Stimulated activated CD4-positive, alpha-beta T cell treated with anti-CD3 and anti-CD28 coated beads, TNF-alpha, amount 100 ng/mL, for 48 hours (primary cell): ENCODE results near the gene NKAIN2.

Experiments used
- DNase-seq, 3 donors: peaks; one replicate each; pipeline ENCODE4 v3.0.0-alpha.2; 2020; ENCODE audit warnings: low read depth in 3 of 3

NKAIN2 gene

DNA sequence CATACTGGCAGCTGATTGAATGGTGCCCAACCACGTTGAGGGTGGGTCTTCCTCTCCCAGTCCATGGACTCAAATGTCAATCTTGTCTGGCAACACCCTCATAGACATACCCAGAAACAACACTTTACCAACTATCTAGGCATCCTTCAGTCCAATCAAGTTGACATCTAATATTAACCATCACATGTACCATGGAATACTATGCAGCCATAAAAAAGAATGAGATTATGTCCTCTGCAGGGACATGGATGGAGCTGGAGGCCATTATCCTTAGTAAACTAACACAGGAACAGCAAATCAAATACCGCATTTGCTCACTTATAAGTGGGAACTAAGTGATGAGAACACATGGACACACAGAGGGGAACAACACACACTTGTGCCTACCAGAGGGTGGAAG lies 951.7 kb downstream of the NKAIN2 start:
- no peak for DNase-seq

DNA sequence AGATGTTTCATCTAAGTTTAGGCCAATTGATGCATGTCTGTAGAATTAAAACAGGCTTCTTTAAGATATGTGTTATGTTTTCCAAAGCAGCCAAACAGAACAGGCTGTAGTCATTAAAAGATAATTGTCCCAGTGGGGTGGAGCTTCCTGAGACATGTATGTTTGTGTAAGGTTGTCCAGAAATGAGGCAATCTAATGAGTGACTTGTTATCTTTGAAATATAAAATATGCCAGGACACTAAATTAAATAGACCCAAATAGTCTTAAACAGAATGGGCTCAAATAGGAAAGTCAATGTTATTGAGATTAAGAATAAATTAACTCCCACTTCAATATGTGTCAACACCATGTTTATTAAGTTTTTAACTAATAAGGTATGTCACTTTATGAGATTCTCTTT lies 953.9 kb downstream of the NKAIN2 start:
- no peak for DNase-seq

DNA sequence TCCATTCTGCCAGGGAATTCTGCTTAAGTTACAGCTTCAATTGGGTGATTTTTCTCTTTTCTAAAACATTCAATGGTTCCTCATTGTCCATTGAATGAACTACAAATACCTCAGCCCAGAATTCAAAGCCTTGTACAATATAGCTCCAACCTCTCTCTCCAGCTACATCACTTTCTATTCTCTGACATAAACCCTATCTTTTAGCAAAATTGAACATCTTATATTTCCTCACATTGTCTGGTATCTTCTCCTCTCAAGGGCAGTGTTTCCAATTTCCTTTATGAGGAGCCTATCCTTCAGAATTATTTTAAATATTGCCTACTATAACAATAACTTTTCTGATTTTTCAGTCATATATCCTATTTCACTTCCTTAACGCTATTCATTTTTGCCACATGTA lies 955.0 kb downstream of the NKAIN2 start:
- DNase-seq: no peak

DNA sequence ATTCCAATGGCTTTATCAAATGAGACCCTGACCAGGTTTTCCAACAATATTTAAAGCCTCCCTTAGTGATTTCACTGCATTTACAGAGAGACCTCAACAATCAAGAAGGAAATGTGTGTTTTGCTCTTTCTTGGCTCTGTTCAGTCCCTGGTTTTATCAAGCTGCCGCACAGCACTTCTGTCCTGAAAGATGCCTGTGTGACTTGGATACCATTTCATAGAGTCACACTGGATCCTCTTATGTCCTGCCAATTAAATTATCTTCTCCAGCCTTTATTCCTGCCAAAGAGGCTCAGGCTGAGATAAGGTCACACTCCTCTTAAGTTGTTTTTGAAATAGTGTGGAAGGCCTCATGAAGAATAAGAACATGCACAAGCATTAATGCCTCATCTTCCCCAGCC lies 961.6 kb downstream of the NKAIN2 start:
- DNase-seq: no peak

DNA sequence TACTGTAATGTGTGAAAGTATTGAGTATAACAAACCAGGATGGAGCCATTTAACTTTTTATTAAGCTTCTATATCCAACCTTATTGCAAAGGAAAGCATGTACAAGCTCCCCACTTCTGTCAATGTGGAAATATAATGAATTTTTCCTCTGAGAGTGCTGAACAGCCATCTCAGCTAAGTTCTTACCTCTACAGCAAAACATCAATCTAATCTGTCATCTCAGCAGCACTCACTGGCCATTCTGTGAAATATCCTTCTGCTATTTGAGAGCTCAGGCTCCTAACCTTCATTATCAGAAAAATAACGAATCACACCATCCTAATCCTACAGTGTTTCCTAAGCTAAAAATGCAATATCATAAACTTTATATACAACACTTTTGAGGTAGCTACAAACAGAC lies 964.6 kb downstream of the NKAIN2 start:
- no peak for DNase-seq

DNA sequence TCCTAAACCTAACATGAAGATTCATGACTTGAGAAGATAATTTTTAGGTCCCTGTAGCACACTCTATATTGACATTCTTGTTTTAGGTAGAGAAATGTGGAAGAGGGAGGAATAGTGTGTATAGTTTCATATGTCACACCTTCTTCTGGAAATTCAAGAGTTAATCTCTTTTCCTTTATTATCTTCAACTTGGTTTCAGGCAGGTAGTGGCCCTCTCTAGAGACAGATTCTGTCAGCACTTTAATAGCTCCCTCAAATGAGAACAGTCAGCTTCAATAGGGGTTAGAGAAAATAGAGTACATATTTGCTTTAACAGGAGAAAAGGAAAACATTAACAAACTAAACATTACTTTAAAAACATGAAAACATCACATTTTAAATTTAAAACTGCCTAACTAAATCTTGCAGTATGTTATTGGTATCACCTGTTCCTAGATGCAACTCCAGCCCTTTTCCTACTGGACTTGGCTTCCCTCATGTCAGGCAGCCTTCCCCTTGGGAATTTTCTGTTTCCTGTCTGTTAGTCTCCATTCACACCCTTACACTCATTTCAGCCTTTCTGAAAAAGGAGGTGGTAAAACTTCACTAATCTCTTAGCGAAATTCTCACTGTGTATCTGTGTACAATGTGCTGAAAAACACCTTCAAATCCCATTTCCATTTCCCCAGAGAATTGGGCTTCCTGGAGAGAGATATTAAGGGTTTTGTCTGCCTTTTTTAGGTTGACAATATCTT lies 966.3 kb downstream of the NKAIN2 start:
- DNase-seq: no peak

DNA sequence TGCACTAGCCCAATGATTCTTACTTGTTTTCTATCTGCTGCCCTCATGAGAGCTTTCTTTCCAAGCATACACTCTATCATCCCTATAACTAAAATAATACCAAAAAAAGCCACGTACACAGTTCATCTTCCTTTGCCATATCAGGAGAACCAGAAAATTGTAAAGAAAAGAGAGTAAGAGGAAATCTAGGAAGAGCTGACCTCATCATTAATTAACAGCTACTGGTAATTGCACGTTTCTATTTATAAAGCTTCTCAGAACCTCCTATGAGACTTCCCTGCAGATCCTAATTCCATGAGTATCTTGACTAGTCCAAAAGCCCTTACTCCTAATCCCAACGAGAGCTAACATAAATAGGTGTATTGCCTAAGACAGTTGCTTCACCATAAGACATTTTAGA lies 967.1 kb downstream of the NKAIN2 start:
- DNase-seq: no peak

DNA sequence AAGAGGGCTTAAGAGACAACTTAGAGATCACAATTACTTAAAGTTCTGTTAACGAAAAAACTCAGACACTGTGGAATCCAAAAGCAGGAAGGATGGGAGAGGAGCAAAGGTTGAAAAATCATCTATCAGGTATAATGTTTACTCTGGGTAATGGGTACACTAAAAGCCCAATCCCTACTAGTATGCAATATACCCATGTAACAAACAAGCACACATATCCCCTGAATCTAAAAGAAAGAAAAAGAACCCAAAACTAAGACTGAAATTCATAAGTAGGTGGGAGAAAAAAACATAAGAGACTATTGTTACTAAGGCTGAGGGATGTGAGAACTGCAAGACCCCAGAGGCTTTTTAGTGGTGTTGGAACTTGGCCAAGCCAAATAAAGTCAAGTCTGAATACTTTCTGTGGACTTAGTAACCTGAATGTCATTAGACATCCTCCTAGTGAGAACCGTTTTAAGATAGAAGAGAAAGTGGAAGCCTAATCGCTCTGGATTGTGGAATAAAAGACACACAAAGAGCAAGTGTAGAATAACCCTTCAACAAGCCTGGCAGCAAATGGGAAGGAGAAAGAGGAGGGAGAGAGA lies 969.2 kb downstream of the NKAIN2 start:
- no peak for DNase-seq

DNA sequence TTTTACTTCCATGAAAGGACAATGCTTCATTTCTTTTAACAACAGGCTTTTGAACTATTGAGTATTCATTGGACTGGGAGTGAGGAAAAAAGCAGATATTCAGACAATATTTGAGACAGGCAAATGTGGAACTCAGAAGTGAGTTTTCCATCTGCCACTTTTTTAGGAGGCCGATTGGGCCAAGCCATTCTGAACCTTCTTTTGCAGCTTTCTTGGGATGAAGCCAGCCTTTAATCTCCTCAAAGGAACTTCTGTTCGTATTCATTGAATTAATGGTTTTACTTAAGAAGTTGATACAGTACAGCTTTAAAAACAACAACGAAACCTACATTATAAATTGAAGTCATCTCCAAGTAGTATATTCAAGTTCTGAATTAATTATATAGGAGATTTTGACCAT lies 971.5 kb downstream of the NKAIN2 start:
- DNase-seq: no peak

DNA sequence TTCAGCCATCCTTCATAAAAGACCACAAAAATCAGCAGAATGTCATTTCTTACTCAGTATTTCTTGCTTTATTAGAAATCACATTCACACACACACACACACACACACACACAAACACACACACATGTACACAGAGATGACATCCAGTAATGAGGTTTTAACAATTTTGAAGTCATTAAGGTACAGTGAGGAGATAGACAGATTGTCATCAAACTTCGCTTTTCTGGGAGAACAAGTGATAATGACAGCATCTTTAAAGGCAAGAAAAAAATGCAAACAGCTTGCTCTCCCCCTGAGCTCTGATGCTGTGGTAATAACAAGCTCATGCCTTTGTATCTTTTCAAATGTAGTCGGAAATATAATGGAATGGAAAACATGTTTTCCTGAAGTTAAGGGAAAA lies 974.2 kb downstream of the NKAIN2 start:
- DNase-seq: no peak

DNA sequence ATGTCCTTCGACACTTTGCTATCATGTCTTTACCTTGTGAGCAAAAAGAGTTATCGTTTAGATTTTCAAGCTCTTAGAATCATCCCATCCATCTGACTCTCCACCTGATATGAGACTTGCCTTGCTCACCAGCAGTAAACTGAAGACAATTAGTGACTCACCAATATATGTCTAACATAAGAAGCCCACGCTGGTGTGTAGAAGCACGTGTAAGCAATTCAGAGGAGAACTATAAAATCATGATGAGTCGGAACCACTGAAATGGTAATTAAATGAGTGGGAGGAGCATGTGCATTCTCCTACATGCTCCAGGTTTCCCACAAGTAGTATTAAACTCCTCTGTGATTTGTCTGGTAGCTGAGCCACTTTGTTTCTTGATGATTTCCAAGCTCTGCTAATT lies 977.0 kb downstream of the NKAIN2 start:
- DNase-seq: no peak

DNA sequence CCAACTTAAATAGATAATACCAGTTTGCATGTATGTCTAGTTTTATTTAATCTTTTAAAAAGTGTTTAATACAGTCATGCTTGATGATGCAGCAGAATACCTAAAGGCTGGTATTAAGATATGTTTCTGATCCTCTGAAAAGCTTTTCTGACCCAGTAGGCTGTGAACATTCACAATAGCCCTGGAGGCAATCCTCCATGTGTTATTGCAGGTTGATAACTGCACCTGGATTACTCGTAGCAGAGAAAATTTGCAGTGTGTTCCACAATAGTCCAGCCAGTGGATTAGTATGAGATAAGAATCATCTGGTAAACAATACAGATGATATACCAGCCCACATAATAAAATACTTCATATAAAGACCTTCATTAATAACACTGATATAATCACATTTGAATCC lies 979.7 kb downstream of the NKAIN2 start:
- DNase-seq: no peak

DNA sequence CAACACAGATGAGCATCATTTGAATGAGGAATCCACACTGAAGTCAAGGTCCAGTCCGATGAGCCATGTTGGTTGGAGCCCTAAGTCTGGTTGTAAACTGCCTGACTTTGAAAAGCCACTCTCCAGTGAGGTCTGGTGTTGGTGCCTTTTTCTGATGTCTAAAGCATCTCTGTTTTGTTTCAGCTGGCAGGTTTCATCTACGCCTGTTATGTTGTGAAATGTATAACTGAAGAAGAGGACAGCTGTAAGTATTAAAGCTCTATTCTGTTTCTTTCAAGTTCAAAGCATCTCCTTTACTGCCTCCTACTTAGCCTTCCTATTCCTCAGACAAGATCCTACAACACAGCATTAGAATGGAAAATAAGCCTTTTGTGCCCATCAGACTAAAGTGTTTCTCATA lies 987.5 kb downstream of the NKAIN2 start:
- DNase-seq: no peak

DNA sequence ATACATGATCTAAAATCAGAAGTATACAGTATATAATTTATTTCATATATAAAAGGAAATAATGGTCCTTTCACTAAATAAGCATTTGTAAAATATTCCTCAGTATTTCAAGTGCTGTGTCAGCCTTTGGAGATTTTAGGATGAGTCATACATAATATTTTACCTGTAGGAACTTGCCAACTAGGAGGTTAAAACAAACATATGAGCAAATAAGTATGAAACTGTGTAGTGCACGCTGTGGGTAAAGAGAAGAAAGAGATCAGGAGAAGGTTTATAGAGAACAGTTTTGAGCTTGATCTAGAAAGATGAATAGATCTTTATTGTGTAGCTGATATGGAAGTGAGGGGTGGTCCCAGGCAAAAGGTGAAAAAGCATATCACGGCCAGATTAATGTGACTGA lies 988.7 kb downstream of the NKAIN2 start:
- no peak for DNase-seq

DNA sequence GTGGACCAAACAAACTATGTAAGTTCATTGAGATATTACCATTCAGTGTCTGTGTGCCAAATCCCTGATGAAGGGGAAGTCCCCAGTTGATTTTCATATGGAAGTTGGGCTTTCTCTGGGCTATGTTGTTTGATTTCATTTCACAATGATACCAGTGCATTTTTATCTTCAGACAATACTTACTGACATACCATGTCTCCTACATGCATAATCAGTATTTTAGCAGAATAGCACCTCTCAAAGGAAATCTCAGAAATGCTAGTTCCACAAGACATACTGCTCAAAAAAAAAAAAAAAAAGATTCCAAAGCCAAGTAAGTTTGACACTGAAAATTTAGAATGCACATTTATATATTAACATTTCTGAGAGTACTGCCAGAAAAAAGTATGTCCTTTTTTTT lies 989.7 kb downstream of the NKAIN2 start:
- no peak for DNase-seq

DNA sequence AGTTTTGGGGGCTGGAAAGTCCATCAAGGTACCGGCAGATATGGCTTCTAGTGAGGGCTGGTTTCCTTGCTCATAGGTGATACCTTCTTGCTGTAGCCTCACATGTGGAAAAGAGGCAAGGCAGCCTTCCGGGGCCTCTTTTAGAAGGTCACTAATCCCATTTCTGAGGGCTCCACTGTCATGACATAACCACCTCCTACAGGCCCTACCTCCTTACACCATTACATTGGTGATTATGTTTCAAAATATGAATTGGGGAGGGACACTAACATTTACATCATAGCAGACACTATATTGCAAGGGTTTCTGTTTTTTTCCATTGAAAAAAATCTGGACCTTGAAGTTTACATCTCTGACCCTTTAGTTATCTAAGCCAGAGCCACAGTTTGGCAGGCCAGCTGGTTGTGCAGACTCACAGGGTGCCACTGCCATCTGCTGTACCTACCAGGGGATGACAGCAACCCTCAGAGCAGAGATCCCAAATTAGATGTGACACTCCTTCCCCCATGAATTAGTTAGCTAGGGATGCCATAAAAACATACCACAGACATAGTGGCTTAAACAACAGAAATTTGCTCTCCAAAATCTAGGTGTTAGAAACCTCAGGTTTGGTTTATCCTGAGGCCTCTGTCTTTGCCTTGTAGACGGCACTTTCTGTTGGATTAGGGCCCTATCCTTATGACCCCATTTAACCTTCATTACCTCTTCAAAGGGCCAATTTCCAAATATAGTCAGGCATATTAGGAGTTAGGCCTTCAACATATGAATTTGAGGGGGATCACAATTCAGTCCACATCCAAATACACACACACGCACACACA lies 992.2 kb downstream of the NKAIN2 start:
- no peak for DNase-seq

DNA sequence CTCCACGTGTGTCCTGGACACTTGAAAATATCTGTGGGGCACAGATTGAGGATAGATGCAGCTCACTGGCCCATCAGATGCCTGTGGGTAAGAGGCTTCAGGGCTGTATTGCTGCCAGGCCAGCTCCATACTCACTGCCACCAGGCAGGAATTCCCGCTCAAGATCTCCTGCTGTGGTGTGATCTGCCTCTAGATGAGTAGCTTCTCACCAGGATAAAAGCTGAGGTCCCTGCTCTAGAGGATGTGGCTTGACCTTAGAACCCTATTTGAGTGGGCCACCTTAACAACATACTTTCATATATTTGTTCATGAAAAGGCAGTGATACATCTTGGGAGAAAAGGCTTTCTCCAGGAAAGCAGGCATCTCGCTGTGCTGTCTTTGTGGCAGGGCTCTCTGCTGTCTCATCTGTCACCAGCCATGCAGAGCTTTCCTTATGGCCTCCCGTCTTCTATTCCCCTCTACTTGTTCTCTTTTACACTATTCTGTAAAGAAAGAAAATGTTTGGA lies 992.9 kb downstream of the NKAIN2 start:
- no peak for DNase-seq

DNA sequence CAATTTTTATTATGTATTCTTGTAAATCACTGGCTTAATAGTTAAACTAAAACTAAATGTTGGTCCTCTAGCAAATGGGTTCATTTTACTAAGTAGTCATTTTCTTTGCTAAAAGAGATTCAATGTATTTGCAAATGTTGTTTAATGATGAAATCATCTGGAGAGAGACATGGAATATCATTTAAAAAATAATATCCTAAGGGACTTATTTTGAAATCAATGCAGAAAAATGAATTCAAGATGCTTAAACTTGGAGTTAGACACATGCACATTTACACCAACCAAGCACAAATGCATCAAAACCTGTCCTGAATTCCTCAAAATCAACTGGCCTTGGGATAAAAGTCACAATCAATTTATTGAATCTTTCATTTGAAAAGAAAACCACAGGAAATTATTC lies 993.6 kb downstream of the NKAIN2 start:
- no peak for DNase-seq

DNA sequence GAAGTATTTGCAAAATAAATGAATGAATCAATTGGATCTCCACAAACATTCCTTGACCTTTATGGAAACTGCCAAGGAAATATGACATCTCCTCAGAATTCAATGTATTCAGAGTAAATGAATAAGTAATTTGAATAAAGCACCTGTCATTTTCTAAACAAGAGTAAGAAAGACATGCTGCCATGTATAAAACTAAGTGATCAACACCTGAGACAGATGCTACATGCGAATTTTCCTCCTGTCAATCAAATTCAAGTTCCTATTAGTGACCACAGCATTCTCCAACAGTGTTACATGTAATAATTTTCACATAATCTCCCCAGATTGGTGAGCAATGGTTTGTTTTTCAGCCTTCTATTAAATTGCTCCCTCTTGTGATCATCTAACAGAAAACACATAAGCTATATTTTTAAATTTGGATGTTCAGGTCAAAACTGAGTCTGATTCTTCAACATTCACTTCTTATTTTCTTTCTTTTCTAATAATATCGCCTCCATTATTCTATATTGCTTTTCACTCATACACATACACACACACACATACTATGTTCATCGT lies 995.4 kb downstream of the NKAIN2 start:
- DNase-seq: no peak

DNA sequence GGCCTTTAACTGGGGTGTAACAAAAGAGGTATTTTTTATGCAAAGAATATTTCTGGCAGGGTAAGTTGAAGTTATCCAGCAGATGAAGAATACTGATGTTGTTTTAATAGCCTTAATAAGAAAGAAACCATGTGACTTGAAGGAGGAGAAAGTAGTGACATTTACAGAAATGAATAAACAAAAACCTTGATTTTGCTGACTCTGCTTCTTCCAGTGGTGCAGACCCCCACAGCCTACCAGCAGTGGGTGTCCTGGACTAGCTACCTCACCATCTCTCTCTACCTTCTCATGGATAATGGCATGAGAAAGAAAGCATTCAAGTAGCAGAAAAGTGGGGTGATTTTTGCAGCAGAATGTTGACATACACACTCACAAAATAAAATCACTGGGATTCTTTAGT lies 996.0 kb downstream of the NKAIN2 start:
- no peak for DNase-seq

DNA sequence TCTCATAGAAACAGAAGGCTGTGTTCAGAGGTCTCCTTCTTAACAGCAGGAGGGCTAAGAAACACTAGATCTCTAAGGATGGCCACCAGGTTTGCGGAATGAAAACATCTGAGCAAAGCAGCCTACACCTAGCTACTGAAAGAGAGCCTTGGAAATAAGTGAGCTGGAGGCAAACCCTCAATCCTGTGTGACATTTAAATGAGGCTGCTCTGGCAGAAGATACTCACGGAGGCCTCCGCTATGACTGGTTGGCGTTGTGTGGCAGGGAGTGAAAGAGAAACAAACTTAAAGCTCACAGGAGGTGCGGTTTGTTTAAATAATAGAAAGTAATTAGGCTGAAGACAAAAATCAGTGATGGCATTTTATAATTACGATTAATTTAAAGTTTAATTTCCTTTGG lies 996.6 kb downstream of the NKAIN2 start:
- DNase-seq: no peak

DNA sequence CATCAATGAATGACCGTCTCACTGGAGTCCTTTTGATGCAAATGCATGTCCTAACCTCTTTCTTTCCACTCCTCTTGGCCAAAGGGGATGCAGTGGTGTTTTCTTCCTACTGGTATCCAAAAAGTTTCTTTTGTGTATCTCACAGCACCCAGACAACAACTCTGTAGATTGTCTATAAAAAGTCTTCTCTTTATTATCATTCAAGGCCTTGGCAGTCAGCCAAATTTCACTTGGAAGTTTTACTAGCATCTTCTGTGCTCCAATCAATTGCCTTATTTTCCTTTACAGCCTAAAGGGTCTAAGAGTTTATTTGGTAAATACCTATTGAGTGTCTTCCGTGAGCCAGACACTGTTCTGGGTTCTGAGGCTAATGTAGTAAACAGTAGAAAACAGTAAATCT lies 1008.4 kb downstream of the NKAIN2 start:
- no peak for DNase-seq

DNA sequence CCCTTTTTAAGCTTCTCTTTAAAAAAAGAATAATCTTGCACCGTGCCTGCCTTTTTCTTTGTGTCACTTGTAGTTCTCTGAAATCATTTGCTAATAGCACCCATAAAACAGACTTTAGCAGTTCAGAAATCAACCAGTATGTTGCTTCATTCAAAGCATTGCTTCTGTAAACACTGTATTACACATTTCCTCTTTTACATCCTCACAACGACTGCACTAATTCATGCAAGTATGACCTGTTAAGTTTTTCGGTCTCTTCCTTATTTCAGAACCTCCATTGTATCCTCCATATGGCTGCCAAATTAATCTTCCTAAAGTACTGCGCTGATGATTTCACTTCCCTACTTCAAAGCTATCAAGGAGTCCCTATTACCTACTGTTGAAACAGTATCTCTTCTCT lies 1015.7 kb downstream of the NKAIN2 start:
- no peak for DNase-seq
